Tibial nerve (tissue), 3 donors: ENCODE measurements around the gene ARMC9.

Experiments
- POLR2A ChIP-seq, 2 donors: fragments of 450-650 bp; IDR thresholded peaks; one replicate each; pipeline ENCODE4 v1.6.1; 2017; ENCODE audit warnings: antibody characterized with exemption in 2 of 2, mild to moderate bottlenecking in 2 of 2, moderate library complexity in 2 of 2
- TF ChIP-seq, protein P1 (sequence below), 5 experiments: fragments of 200-600 bp in 3 of 5; fragments of 450-650 bp in 2 of 5; sonication (generic) in 3 of 5; IDR thresholded peaks; one replicate each; pipeline ENCODE4 v1.5.1; 2016 to 2019; ENCODE audit warnings: antibody characterized with exemption in 5 of 5, mild to moderate bottlenecking in 3 of 5, moderate library complexity in 2 of 5

DNA sequence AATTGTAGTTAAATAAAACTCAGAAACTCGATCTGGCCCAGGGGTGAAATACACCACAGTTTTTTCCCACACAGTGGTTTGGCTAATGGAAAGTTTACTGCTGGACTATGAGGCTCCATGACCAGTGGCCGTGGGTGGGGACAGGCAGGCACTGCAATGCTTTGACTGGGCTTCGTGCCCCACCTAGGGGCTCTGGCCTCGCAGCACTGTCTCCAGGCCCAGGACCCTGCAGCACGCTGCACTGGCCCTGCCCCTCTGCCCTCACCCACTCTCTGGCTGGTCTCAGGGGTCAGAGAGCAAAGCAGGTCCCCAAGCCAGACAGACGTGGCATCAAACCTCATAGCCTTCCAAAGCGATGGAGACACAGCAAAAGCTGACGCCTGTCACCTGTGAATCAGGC lies 183.7 kb downstream of the ARMC9 start:
- TF ChIP-seq, protein P1, sequence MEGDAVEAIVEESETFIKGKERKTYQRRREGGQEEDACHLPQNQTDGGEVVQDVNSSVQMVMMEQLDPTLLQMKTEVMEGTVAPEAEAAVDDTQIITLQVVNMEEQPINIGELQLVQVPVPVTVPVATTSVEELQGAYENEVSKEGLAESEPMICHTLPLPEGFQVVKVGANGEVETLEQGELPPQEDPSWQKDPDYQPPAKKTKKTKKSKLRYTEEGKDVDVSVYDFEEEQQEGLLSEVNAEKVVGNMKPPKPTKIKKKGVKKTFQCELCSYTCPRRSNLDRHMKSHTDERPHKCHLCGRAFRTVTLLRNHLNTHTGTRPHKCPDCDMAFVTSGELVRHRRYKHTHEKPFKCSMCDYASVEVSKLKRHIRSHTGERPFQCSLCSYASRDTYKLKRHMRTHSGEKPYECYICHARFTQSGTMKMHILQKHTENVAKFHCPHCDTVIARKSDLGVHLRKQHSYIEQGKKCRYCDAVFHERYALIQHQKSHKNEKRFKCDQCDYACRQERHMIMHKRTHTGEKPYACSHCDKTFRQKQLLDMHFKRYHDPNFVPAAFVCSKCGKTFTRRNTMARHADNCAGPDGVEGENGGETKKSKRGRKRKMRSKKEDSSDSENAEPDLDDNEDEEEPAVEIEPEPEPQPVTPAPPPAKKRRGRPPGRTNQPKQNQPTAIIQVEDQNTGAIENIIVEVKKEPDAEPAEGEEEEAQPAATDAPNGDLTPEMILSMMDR (IDR thresholded peaks at IDR 0.05): no peak
- TF ChIP-seq POLR2A (IDR thresholded peaks at IDR 0.05): no peak
